ENCODE measurements around the gene MARCKS. TPM values are rescaled to one million over a fixed set of nuclear protein-coding genes. Genes with fewer than 3 reads are reported as not detected.

The MARCKS gene
- total and polyA plus RNA-seq, 2 experiments from 2014 or later: 95.5 to 129 TPM

DNA sequence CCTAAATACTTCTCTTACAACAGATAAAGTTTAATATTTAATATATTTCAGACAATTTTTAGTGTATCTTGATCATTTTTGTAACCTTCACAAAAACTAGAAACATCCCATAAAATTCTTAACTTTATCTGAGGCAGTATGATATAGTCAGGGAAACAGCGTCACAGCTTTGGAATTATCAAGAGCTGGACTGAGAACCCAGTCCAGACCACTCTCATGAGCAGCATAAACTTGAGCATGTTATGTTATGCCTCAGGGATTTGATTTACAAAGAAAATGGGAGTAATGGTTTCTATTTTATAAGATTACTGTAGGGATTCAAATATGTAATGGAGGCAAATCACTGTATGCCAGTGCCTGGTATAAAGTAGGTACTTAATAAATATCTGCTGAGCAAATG, 8.3 kb upstream of the MARCKS start:
- H3K9me3 ChIP-seq (ENCODE audit: low read depth): no peaks in the 10 kb centered on the region
- TF ChIP-seq, protein P1, sequence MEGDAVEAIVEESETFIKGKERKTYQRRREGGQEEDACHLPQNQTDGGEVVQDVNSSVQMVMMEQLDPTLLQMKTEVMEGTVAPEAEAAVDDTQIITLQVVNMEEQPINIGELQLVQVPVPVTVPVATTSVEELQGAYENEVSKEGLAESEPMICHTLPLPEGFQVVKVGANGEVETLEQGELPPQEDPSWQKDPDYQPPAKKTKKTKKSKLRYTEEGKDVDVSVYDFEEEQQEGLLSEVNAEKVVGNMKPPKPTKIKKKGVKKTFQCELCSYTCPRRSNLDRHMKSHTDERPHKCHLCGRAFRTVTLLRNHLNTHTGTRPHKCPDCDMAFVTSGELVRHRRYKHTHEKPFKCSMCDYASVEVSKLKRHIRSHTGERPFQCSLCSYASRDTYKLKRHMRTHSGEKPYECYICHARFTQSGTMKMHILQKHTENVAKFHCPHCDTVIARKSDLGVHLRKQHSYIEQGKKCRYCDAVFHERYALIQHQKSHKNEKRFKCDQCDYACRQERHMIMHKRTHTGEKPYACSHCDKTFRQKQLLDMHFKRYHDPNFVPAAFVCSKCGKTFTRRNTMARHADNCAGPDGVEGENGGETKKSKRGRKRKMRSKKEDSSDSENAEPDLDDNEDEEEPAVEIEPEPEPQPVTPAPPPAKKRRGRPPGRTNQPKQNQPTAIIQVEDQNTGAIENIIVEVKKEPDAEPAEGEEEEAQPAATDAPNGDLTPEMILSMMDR (IDR thresholded peaks at IDR 0.05; ENCODE audit: poor library complexity): no peak
- H3K4me1 ChIP-seq (ENCODE audit: insufficient read depth): no peaks in the 10 kb centered on the region
- H3K4me2 ChIP-seq: no peak overlapping the region
- H3K9me2 ChIP-seq (replicated peaks; ENCODE audit: insufficient read depth): no peaks in the 10 kb centered on the region
- DNase-seq (ENCODE audit: low spot score): no peak
- H3K36me3 ChIP-seq (replicated peaks; ENCODE audit: insufficient read depth, low read depth): no peaks in the 10 kb centered on the region
- H3K27me3 ChIP-seq: no peaks in the 10 kb centered on the region
- no peaks in the 10 kb centered on the region for H3K79me2 ChIP-seq
- H4K20me1 ChIP-seq (ENCODE audit: insufficient read depth, poor library complexity, severe bottlenecking): no peaks in the 10 kb centered on the region
- whole genome bisulfite sequencing (ENCODE audit: low lambda C conversion rate, missing lambda C conversion rate): 86% methylated on average over 1 of the region's 1 CpG
- no peak overlapping the region for H2AFZ ChIP-seq
- H3K4me3 ChIP-seq: no peak overlapping the region
- no peak overlapping the region for H3K27ac ChIP-seq

DNA sequence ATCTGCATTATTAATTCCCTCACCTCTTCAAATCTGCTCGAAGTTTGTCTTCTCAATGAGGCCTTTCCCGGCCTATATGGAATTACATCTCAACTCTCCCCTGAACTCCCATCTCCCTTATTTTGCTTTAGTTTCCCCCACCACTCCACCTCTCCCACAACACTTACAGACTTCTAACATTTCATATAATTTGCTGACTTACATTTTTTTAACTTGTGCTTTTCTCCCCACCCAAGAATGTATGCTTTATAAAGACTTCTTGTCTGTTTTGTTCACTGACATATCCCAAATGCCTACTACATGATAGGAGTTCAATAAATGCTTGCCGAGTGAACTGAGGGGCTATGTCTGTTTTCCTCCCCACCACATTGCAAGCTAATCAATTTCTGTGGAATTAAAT, 3.9 kb upstream of the MARCKS start:
- Histone ChIP-seq H3K4me3 (no peak overlapping the region), H3K4me2 (no peak overlapping the region), H3K27me3 (no peaks in the 10 kb centered on the region), H3K9me3 (ENCODE audit: low read depth) (no peaks in the 10 kb centered on the region), H4K20me1 (ENCODE audit: insufficient read depth, poor library complexity, severe bottlenecking) (no peaks in the 10 kb centered on the region), H3K4me1 (ENCODE audit: insufficient read depth) (no peaks in the 10 kb centered on the region), H3K27ac (no peak overlapping the region), H3K36me3 (replicated peaks; ENCODE audit: insufficient read depth, low read depth) (no peaks in the 10 kb centered on the region), H3K9me2 (replicated peaks; ENCODE audit: insufficient read depth) (no peaks in the 10 kb centered on the region), H2AFZ (no peak overlapping the region), H3K79me2 (peaks cover 14% of the 10 kb centered on the region)
- 85% methylated on average over 3 of the region's 3 CpGs for WGBS (ENCODE audit: low lambda C conversion rate, missing lambda C conversion rate)
- TF ChIP-seq, protein P1 (IDR thresholded peaks at IDR 0.05; ENCODE audit: poor library complexity): no peak
- no peak for TF ChIP-seq EZH2 (IDR thresholded peaks at IDR 0.05; ENCODE audit: borderline replicate concordance)
- no peak for TF ChIP-seq EZH2phosphoT487 (IDR thresholded peaks at IDR 0.05; ENCODE audit: low read depth, severe bottlenecking, unreplicated experiment)
- no peak for DNase-seq (ENCODE audit: low spot score)

DNA sequence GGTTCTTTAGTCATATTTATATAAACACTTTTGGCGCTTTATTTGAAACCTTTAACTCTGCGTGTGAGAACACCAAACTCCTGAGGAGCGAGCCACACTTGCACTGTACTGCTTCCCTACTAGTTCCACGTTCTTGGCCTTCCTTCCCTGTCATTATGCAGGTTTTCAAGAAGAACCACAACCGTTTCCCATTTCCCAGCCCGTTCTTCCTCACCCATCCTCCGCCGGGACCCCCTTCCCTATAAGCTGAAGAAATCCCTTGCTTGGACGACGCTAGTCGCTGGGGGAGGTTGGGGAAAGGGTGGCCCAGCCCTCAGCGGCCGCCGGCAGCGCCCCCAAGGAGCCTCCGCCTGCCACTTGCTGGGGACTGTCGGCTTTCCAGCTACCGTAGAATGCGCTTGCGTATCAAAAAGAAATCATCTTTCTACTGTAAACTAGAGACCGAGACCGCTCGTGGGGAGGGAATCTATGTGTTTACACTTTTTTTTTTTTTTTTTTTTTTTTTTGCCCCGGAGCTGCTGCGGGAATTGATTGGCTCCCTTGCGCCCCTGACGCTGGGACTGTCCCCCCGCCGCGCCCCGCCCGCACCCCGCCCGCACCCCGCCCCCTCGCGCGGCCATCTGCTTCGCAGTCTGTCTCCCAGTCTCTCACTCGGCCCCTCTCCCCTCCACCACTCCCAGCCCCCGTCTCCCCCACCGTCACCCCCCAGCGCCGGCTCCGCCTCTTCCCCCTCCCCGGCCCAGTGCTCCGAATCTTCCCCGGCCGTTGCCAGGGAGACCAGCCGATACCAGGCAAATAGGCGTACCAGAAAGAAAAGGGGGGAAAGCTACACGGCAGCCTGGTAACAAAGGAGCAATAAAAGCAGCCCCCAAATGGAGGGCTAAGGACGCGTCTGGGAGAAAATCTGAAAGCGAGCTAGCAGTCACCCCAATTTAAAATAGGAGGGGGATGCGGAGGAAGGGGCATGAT, 2.3 kb upstream of the MARCKS start:
- peak; percentile 92 for DNase-seq (ENCODE audit: low spot score)

More for the DNA sequence above, 2.3 kb upstream of the MARCKS start:
- Histone ChIP-seq H3K9me3 (ENCODE audit: low read depth) (no peaks in the 10 kb centered on the region), H3K9me2 (replicated peaks; ENCODE audit: insufficient read depth) (no peaks in the 10 kb centered on the region), H3K79me2 (peaks cover 25% of the 10 kb centered on the region), H2AFZ (peak overlapping the region; percentile 69), H4K20me1 (ENCODE audit: insufficient read depth, poor library complexity, severe bottlenecking) (peaks cover 5% of the 10 kb centered on the region), H3K27me3 (no peaks in the 10 kb centered on the region), H3K4me2 (peak overlapping the region; percentile 95), H3K27ac (peak overlapping the region; percentile 100), H3K4me1 (ENCODE audit: insufficient read depth) (no peaks in the 10 kb centered on the region), H3K36me3 (replicated peaks; ENCODE audit: insufficient read depth, low read depth) (no peaks in the 10 kb centered on the region), H3K4me3 (peak overlapping the region; percentile 38)
- 2% methylated on average over 35 of the region's 56 CpGs for WGBS (ENCODE audit: low lambda C conversion rate, missing lambda C conversion rate)
- no peak for TF ChIP-seq EZH2phosphoT487 (IDR thresholded peaks at IDR 0.05; ENCODE audit: low read depth, severe bottlenecking, unreplicated experiment)
- no peak for TF ChIP-seq EZH2 (IDR thresholded peaks at IDR 0.05; ENCODE audit: borderline replicate concordance)
- TF ChIP-seq, protein P1 (IDR thresholded peaks at IDR 0.05; ENCODE audit: poor library complexity): peak; percentile 39
